H1 (cell line): ENCODE data around the gene GATD1. TPM values are rescaled to one million over a fixed set of nuclear protein-coding genes. Genes with fewer than 3 reads are reported as not detected.
A peak's percentile ranks its signal among the peaks of the same experiment; 100 is the strongest.

Source experiments
- CTCF ChIA-PET: fragments of 300-600 bp; sonication (Branson Sonifier 250); formaldehyde crosslinking; loops from one replicate; lab custom pipeline; 2021; ENCODE audit not compliant: partially characterized antibody; lab: Charles Lee
- POLR2A ChIA-PET: fragments of 300-600 bp; sonication (Branson Sonifier 250); formaldehyde crosslinking; loops from one replicate; lab custom pipeline; 2021; ENCODE audit warnings: inconsistent platforms; ENCODE audit not compliant: partially characterized antibody; lab: Charles Lee
- DNase-seq, 2 experiments: peaks; one replicate each; pipeline versions ENCODE4 v3.0.0 to v3.0.0-alpha.2; 2010 to 2022; ENCODE audit warnings: low spot score in 2 of 2, low read depth in 1 of 2, mixed read lengths in 1 of 2
- FAIRE-seq: peaks from 2 replicates; lab custom pipeline; 2011; peaks lifted over from hg19 to GRCh38; lab: Jason Lieb, UNC
- H2AFZ ChIP-seq: 2 replicates; pipeline ENCODE4 v1.8.1; 2012; ENCODE audit warnings: low read length, inconsistent platforms
- H2AK5ac ChIP-seq: 2 replicates; pipeline ENCODE4 v1.6.1; 2013; ENCODE audit warnings: low read depth, low read length
- H2BK120ac ChIP-seq: replicated peaks from 2 replicates; pipeline ENCODE3; 2013; ENCODE audit warnings: low read depth, low read length, inconsistent platforms
- H2BK12ac ChIP-seq: 2 replicates; pipeline ENCODE4 v1.6.1; 2013; ENCODE audit warnings: low read depth, low read length
- H2BK15ac ChIP-seq: 2 replicates; pipeline ENCODE4 v1.6.1; 2013; ENCODE audit warnings: low read length
- H2BK20ac ChIP-seq: 2 replicates; pipeline ENCODE4 v1.6.1; 2013; ENCODE audit warnings: low read length
- H2BK5ac ChIP-seq: 2 replicates; pipeline ENCODE4 v1.6.1; 2013; ENCODE audit warnings: low read depth, low read length
- H3K14ac ChIP-seq: 2 replicates; pipeline ENCODE4 v1.6.1; 2013; ENCODE audit warnings: inconsistent platforms; ENCODE audit not compliant: insufficient read length
- H3K18ac ChIP-seq: 2 replicates; pipeline ENCODE4 v1.6.1; 2013; ENCODE audit warnings: low read length; ENCODE audit errors: extremely low read depth
- H3K23ac ChIP-seq: 2 replicates; pipeline ENCODE4 v1.6.1; 2013; ENCODE audit warnings: inconsistent platforms; ENCODE audit not compliant: insufficient read length
- H3K23me2 ChIP-seq: 2 replicates; pipeline ENCODE4 v1.6.1; 2013; ENCODE audit warnings: low read depth, low read length
- H3K27ac ChIP-seq: 2 replicates; pipeline ENCODE4 v1.6.1; 2011; ENCODE audit warnings: low read depth, low read length, inconsistent platforms
- H3K27me3 ChIP-seq, 4 experiments: replicated peaks in 1 of 4; 1 replicate in 1 of 4; 2 replicates in 3 of 4; pipeline versions ENCODE4 v1.6.1 to v1.8.1; 2011 to 2013; ENCODE audit warnings: low read length in 3 of 4, mild to moderate bottlenecking in 3 of 4, inconsistent platforms in 2 of 4, mixed read lengths in 2 of 4, moderate library complexity in 1 of 4; ENCODE audit not compliant: control insufficient read depth in 3 of 4, insufficient read depth in 3 of 4; ENCODE audit errors: extremely low read depth in 1 of 4
- H3K36me3 ChIP-seq, 4 experiments: 2 replicates each; pipeline versions ENCODE4 v1.6.1 to v1.8.1; 2011 to 2013; ENCODE audit warnings: mild to moderate bottlenecking in 4 of 4, low read length in 3 of 4, moderate library complexity in 2 of 4, control low read depth in 1 of 4, inconsistent platforms in 1 of 4; ENCODE audit not compliant: insufficient read depth in 4 of 4, control insufficient read depth in 2 of 4
- H3K4ac ChIP-seq: replicated peaks from 2 replicates; pipeline ENCODE3; 2013; ENCODE audit warnings: low read length, low read depth, mixed read lengths, inconsistent platforms; ENCODE audit not compliant: insufficient read length
- H3K4me1 ChIP-seq, 4 experiments: replicated peaks in 1 of 4; 1 replicate in 1 of 4; 2 replicates in 3 of 4; pipeline versions ENCODE4 v1.6.1 to v1.8.1; 2011 to 2013; ENCODE audit warnings: low read length in 3 of 4, inconsistent platforms in 2 of 4, mixed read lengths in 1 of 4; ENCODE audit not compliant: insufficient read depth in 4 of 4, control insufficient read depth in 3 of 4
- H3K4me2 ChIP-seq, 2 experiments: 2 replicates each; pipeline versions ENCODE4 v1.6.1 to v1.8.1; 2011 to 2013; ENCODE audit warnings: low read depth in 2 of 2, low read length in 2 of 2, control low read depth in 1 of 2, inconsistent platforms in 1 of 2, mild to moderate bottlenecking in 1 of 2; ENCODE audit not compliant: insufficient read depth in 1 of 2
- H3K4me3 ChIP-seq, 4 experiments: fragments of 200-600, 300-600 bp in 1 of 4; sonication (generic), shearing (Covaris generic), sonication (Bioruptor Twin) in 1 of 4; 2 replicates each; pipeline versions ENCODE4 v1.5.1 to v1.8.1; 2011 to 2016; ENCODE audit warnings: low read length in 4 of 4, low read depth in 3 of 4, control low read depth in 2 of 4, inconsistent platforms in 2 of 4, mild to moderate bottlenecking in 2 of 4, mixed read lengths in 1 of 4, moderate library complexity in 1 of 4; ENCODE audit not compliant: insufficient read depth in 2 of 4; ENCODE audit errors: extremely low read depth in 1 of 4
- H3K56ac ChIP-seq: replicated peaks from 2 replicates; pipeline ENCODE3; 2013; ENCODE audit warnings: low read depth, mild to moderate bottlenecking, mixed read lengths, low read length, inconsistent platforms; ENCODE audit not compliant: insufficient read length
- H3K79me1 ChIP-seq: 2 replicates; pipeline ENCODE4 v1.6.1; 2013; ENCODE audit warnings: low read depth, low read length, control low read depth
- H3K79me2 ChIP-seq, 2 experiments: 2 replicates each; pipeline versions ENCODE4 v1.6.1 to v1.8.1; 2012 to 2013; ENCODE audit warnings: low read length in 2 of 2, mild to moderate bottlenecking in 2 of 2, inconsistent platforms in 1 of 2; ENCODE audit not compliant: insufficient read depth in 2 of 2, control insufficient read depth in 1 of 2
- H3K9ac ChIP-seq, 4 experiments: replicated peaks in 1 of 4; 1 replicate in 1 of 4; 2 replicates in 3 of 4; pipeline versions ENCODE4 v1.6.1 to v1.8.1; 2011 to 2013; ENCODE audit warnings: low read depth in 3 of 4, low read length in 3 of 4, control low read depth in 2 of 4, mild to moderate bottlenecking in 2 of 4, moderate library complexity in 2 of 4, inconsistent platforms in 1 of 4; ENCODE audit errors: extremely low read depth in 1 of 4
- H3K9me3 ChIP-seq, 2 experiments: 2 replicates each; pipeline versions ENCODE4 v1.6.1 to v1.8.1; 2012 to 2013; ENCODE audit warnings: mild to moderate bottlenecking in 2 of 2, moderate library complexity in 2 of 2, control low read depth in 1 of 2, inconsistent platforms in 1 of 2, low read depth in 1 of 2, low read length in 1 of 2, mixed read lengths in 1 of 2; ENCODE audit not compliant: insufficient read depth in 2 of 2
- H4K20me1 ChIP-seq, 2 experiments: replicated peaks in 1 of 2; 2 replicates each; pipeline versions ENCODE3 to v1.8.1; 2011 to 2013; ENCODE audit warnings: inconsistent platforms in 2 of 2, low read length in 2 of 2, mild to moderate bottlenecking in 1 of 2; ENCODE audit not compliant: insufficient read depth in 2 of 2, control insufficient read depth in 1 of 2
- H4K5ac ChIP-seq: 2 replicates; pipeline ENCODE4 v1.6.1; 2013; ENCODE audit warnings: low read length, low read depth, mixed read lengths, inconsistent platforms; ENCODE audit not compliant: insufficient read length
- H4K8ac ChIP-seq: 2 replicates; pipeline ENCODE4 v1.8.0; 2013; ENCODE audit warnings: mild to moderate bottlenecking, moderate library complexity, low read length, inconsistent platforms; ENCODE audit not compliant: insufficient read depth; ENCODE audit errors: extremely low read depth
- H4K91ac ChIP-seq: replicated peaks from 2 replicates; pipeline ENCODE3; 2013; ENCODE audit warnings: low read length, mixed read lengths, inconsistent platforms; ENCODE audit not compliant: insufficient read length
- CEBPB ChIP-seq: IDR thresholded peaks from 2 replicates; pipeline ENCODE4 v1.6.1; 2012; ENCODE audit warnings: low read depth, low read length
- POLR2A ChIP-seq, 2 experiments: IDR thresholded peaks; 1 replicate in 1 of 2; 2 replicates in 1 of 2; pipeline ENCODE4 v1.6.1; 2011; ENCODE audit warnings: low read depth in 2 of 2, low read length in 2 of 2, mild to moderate bottlenecking in 2 of 2; ENCODE audit errors: control extremely low read depth in 1 of 2
- POLR2AphosphoS5 ChIP-seq: IDR thresholded peaks from 2 replicates; pipeline ENCODE4 v1.6.1; 2011; ENCODE audit warnings: low read depth, low read length
- WGBS, 2 experiments: shearing (Covaris generic) in 1 of 2; methylation state at CpG; one replicate each; pipeline versions ENCODE4 v1.1.6 to v1.1.7; 2013 to 2015; ENCODE audit warnings: low lambda C conversion rate in 2 of 2, mixed read lengths in 2 of 2, inconsistent platforms in 1 of 2, low coverage in 1 of 2, missing lambda C conversion rate in 1 of 2; ENCODE audit not compliant: insufficient replicate concordance in 2 of 2, insufficient coverage in 1 of 2, insufficient read length in 1 of 2; ENCODE audit errors: extremely low coverage in 1 of 2, missing lambda C conversion rate in 1 of 2; 5-methylcytosine and 5-hydroxymethylcytosine counted together
- polyA plus RNA-seq, 7 experiments: library from polyadenylated mRNA; depleted of rRNA in 3 of 7; stranded (reverse) in 5 of 7; unstranded in 2 of 7; fragments of >200 nt in 5 of 7; fragments of 200-250 nt in 2 of 7; gene quantifications; 1 replicate in 5 of 7; 2 replicates in 1 of 7; 4 replicates in 1 of 7; pipeline versions ENCODE4 v1.2.1 to v1.2.3, GENCODE V29; 2011 to 2013; ENCODE audit warnings: missing spikeins in 2 of 7, mixed read lengths in 2 of 7
- total RNA-seq: library from RNA; stranded (reverse); fragmentation: NEBNext Ultra II Directional; extraction: Animal tissue kit (Norgen Biotek cat#: 25700); gene quantifications from 2 replicates; pipeline ENCODE4 v1.2.1, GENCODE V29; 2021

GATD1 gene
- total and polyA plus RNA-seq, 2 of the 8 experiments (the other 6 are each of a cell fraction or from before 2014, with no cell fraction given), result 47.5 to 54.8 TPM

- H3K79me2 ChIP-seq, result peaks cover 7 to 32% of the 10 kb centered on the region in 2 experiments; a peak in 3 of 4 replicates
- no peak overlapping the region for H2BK15ac ChIP-seq
- no peak overlapping the region for H2AK5ac ChIP-seq
- no peaks in the 10 kb centered on the region for H3K79me1 ChIP-seq
- no peak overlapping the region for H4K5ac ChIP-seq
- peak overlapping the region; percentile 49 for H2BK5ac ChIP-seq
- no peak overlapping the region for H3K14ac ChIP-seq
- peaks cover 0 to 9% (median 2%) of the 10 kb centered on the region in 4 experiments; a peak in 3 of 7 replicates for H3K4me1 ChIP-seq
- H3K27ac ChIP-seq, result no peak overlapping the region
- DNase-seq, result no peak
- no peak overlapping the region for H4K91ac ChIP-seq
- no peak overlapping the region for H3K9ac ChIP-seq
- no peak overlapping the region for H3K56ac ChIP-seq
- peaks cover 16 to 29% (median 26%) of the 10 kb centered on the region in 4 experiments for H3K36me3 ChIP-seq
- FAIRE-seq, result no peak
- no peak overlapping the region for H2AFZ ChIP-seq
- CTCF ChIA-PET, result interaction anchor here (0.8 to 2.2 kb wide), 3 partner anchors 12 to 22 kb away, joined by 3 to 5 read pairs (median 4); no protein-coding TSS in a partner anchor
- H2BK12ac ChIP-seq, result 0 out of 2 replicates have a peak overlapping the region, but pooled peaks have one; percentile 12
- peaks cover 5% of the 10 kb centered on the region; the same call in 1 of the 2 replicates for H3K23me2 ChIP-seq
- H3K23ac ChIP-seq, result no peak overlapping the region
- H3K4ac ChIP-seq, result no peak overlapping the region
- TF ChIP-seq CEBPB, result no peak
- no peak; a peak in 1 of 3 replicates for TF ChIP-seq POLR2A (IDR thresholded peaks at IDR 0.05; ENCODE audit: control extremely low read depth in 1 of 2, low read depth in 2 of 2, low read length in 2 of 2)
- peak; percentile 64; the same call in 1 of the 2 replicates for TF ChIP-seq POLR2AphosphoS5
- TF ChIP-seq, all 59 proteins: peak for 1
- Histone ChIP-seq H2BK120ac (no peak overlapping the region), H3K27me3 (no peaks in the 10 kb centered on the region), H3K4me2 (no peak overlapping the region), H4K8ac (no peak overlapping the region), H3K18ac (no peak overlapping the region), H2BK20ac (no peak overlapping the region), H3K9me3 (no peaks in the 10 kb centered on the region), H4K20me1 (peaks cover 10 to 22% of the 10 kb centered on the region in 2 experiments), H3K4me3 (no peak overlapping the region)
- POLR2A ChIA-PET, result interaction anchor here (0.9 to 53.0 kb wide), 10 partner anchors 1 to 276 kb away, joined by 3 to 1917 read pairs (median 4); partner anchors contain the start of genes CD151, CEND1, CRACR2B and GATD1
- WGBS, 2 experiments, result 93% methylated on average over 3 of the region's 3 CpGs; no CpG with 5 or more reads in 1 of the 2 experiments
These were observed 35.1 kb upstream of the GATD1 start for GRCh38 chr11:812390-812789.
